SK-N-MC (cell line): ENCODE measurements around the gene GPS2.

Experiments used
- EZH2 ChIP-seq: fragments of 200-600 bp; sonication (generic); IDR thresholded peaks from one replicate; pipeline ENCODE4 v1.6.1; 2017; ENCODE audit warnings: antibody characterized with exemption
- POLR2AphosphoS5 ChIP-seq: IDR thresholded peaks from 2 replicates; pipeline ENCODE4 v1.6.1; 2012; ENCODE audit warnings: mild to moderate bottlenecking, low read depth, low read length, borderline replicate concordance

DNA sequence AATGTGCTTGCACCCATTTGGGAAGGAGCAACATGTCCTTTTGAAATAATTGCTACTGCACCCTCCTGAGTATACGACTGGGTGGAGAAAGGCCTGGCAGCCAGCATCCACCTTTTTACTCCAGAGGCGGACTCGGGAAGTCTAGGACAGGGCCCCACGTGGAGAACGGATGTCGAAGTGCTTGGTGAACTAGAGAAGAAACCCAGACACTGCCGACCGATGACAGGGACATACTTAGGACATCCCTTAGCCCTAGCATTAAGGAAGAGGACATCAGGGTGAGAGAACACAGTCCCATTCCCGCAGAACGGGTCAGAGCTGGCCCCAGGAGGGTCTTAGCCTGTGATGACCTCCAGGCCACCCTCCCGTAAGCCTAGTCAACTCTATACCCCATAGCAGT is 24.5 kb downstream of the GPS2 start:
- no peak for TF ChIP-seq POLR2AphosphoS5
- no peak for TF ChIP-seq EZH2
